HT1080 (cell line): ENCODE data around the gene RASSF1. TPM values are rescaled to one million over a fixed set of nuclear protein-coding genes. Genes with fewer than 3 reads are reported as not detected.

ENCODE experiments used
- DNase-seq: peaks from one replicate; pipeline ENCODE4 v3.0.0-alpha.2; 2015; ENCODE audit warnings: low read depth
- polyA plus RNA-seq, 2 experiments: library from polyadenylated mRNA; depleted of rRNA; stranded (reverse); fragments of >200 nt; gene quantifications; 2 replicates each; pipeline ENCODE4 v1.2.3, GENCODE V29; 2015
- total RNA-seq: library from RNA; depleted of rRNA; stranded (reverse); fragments of >200 nt; shearing (Covaris generic); gene quantifications from 2 replicates; pipeline ENCODE4 v1.2.3, GENCODE V29; 2014; rRNA removed

Gene RASSF1, protein sequence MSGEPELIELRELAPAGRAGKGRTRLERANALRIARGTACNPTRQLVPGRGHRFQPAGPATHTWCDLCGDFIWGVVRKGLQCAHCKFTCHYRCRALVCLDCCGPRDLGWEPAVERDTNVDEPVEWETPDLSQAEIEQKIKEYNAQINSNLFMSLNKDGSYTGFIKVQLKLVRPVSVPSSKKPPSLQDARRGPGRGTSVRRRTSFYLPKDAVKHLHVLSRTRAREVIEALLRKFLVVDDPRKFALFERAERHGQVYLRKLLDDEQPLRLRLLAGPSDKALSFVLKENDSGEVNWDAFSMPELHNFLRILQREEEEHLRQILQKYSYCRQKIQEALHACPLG
- 12.5 and 15.0 TPM in 2 replicates for total RNA-seq
- polyA plus RNA-seq (2015; cell fraction: cytosol; rRNA removed): 16.5 and 19.9 TPM in 2 replicates
- 27.2 and 29.2 TPM in 2 replicates for polyA plus RNA-seq (2015; cell fraction: nucleus; rRNA removed)

DNA sequence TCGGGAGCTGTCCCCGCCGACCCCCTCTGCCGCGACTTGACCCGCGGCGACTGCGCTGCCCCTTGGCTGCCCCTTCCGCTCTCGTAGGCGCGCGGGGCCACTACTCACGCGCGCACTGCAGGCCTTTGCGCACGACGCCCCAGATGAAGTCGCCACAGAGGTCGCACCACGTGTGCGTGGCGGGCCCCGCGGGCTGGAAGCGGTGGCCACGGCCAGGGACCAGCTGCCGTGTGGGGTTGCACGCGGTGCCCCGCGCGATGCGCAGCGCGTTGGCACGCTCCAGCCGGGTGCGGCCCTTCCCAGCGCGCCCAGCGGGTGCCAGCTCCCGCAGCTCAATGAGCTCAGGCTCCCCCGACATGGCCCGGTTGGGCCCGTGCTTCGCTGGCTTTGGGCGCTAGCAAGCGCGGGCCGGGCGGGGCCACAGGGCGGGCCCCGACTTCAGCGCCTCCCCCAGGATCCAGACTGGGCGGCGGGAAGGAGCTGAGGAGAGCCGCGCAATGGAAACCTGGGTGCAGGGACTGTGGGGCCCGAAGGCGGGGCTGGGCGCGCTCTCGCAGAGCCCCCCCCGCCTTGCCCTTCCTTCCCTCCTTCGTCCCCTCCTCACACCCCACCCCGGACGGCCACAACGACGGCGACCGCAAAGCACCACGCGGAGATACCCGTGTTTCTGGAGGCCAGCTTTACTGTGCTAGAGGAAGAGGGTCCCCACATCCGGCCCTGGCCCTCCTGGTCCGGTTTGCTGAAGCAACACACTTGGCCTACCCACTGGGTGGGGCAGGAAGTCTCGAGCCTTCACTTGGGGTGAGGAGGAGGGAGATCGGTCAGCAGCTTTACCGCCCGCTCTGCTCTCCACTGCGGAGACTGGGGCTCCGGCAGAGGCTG lies at the start of gene RASSF1:
Gene RASSF1, minus strand, starts transcription at position 389 of the 882 bp plus-strand sequence. Its CDS starts 31 bp downstream, at position 358.
- no peak for DNase-seq

DNA sequence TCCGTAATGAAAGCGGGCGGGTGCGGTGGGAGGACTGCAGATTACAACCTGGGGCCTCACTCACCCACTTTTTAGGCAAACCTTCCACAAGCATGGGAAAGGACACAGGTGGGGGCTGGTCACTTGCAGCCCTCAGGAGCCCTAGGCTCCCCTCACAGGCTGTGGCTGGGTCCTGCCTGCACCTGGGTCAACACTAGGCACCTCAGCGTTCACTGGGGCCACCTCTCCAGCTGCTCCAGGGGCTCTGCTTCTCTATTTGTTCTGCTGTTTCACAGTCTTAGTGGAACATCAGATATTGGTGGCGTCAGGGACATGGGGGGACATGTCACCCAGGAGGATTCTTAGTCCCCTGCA lies 48.8 kb upstream of the RASSF1 start:
- no peak for DNase-seq

GRCh38 chr3:50388720-50389413 lies 48.2 kb upstream of the RASSF1 start:
- no peak for DNase-seq

- DNase-seq: peak; percentile 20
Measured at GRCh38 chr3:50388016-50388719, 47.5 kb upstream of the RASSF1 start.

DNA sequence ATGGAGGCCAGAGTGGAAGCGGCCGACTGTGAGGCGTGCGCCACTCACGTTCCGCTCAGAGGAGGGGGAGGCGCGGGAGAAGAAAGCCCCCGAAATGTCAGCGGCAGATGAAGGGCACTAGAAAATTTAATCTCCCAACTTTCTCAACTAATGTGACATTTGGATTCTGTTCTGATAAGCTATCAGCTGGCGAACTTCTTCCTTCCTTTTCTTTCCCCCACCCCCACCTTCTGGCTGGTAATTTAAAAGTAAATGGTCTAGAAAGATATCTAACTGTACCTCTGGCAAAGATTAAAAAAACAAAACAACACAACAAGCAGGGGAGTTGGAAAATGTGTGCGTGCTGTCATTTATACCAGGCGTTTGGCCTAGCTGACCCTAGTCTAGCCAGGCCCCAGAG lies 45.1 kb upstream of the RASSF1 start:
- no peak for DNase-seq

GRCh38 chr3:50383750-50384149 lies 43.1 kb upstream of the RASSF1 start:
- no peak for DNase-seq

DNA sequence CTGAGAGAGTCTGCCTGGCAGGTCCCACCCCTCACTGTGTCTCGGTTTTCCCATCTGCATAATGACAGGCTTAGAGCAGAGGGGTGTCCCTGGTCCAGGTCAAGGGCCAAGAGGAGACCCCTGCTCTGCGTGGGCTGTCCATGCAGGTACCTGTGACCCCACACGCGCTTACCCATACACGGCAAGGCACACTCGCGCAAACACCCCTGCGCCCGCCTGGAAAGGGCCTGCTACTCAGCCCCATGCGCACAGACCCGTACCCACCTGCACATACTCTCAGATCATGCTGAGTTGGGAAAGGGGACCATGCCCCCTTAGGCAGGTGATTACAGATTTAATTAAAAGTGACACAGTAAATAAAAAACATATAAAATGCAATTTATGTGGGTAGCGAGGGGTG lies 42.1 kb upstream of the RASSF1 start:
- DNase-seq: no peak

DNA sequence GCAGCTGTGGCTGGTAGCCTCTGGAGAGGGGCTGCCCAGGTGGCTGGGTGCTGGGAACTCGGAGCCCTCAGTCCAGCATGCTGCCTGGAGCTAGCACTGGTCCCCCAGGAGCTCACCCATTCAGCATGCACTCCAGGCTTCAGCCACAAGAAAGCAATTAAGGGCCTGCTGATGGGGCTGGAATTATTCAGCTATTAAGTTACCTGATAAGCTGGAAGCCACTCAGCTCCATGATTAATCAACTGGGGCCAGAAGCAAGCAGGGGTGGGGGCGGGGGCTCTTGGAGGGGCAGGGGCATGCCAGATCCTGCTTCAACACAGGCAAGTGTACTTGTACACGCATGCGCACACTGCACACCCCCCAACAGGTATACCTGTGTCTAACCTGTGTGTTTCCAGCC lies 40.7 kb upstream of the RASSF1 start:
- no peak for DNase-seq

- DNase-seq: no peak
Measured at GRCh38 chr3:50380405-50381085, 39.9 kb upstream of the RASSF1 start.

GRCh38 chr3:50378757-50379156 lies 38.1 kb upstream of the RASSF1 start:
- DNase-seq: no peak

- no peak for DNase-seq
Measured at GRCh38 chr3:50378024-50378423, 37.4 kb upstream of the RASSF1 start.

GRCh38 chr3:50375258-50375931 lies 34.8 kb upstream of the RASSF1 start:
- DNase-seq: no peak

- no peak for DNase-seq
Measured at GRCh38 chr3:50374363-50375257, 34.0 kb upstream of the RASSF1 start.

- DNase-seq: no peak
Measured at GRCh38 chr3:50373146-50374051, 32.8 kb upstream of the RASSF1 start.

GRCh38 chr3:50372349-50372748 lies 31.7 kb upstream of the RASSF1 start:
- DNase-seq: no peak

DNA sequence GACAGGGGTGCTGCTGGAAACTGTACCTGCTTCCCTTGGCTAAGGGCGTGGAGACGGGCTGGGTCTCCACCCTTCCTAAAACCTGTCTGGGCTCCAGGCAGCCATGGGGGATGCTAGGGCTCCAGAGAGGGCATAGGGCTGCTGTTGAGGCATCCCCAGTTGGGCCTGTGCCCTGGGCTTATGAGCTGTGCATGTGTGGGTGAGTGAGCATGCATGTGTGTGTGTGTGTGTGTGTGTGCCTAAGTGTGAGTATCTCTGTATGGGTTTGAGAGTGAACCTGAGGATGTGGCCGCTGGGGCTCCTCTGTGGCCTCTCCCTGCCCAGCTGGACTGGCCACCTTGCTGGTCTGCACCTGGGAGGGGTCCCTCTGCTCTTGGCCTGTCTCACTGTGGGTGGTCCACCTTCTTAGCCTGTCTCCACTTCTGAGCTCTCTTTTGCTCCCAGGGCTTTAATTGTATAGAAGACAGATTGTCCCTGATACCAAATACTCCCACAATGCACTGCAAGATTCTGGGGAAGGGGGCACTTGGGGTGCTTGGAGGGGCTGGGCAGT lies 30.6 kb upstream of the RASSF1 start:
- no peak for DNase-seq

GRCh38 chr3:50370594-50370993 lies 30.0 kb upstream of the RASSF1 start:
- peak; percentile 51 for DNase-seq
